ENCODE data around the gene KPNA6.
"Not testable (repeated sequence)": the region's sequence is repeated elsewhere in the genome, so short reads cannot be mapped to it uniquely, and the experiment has no call there.

The KPNA6 gene

GRCh38 chr1:32143302-32143695, 35.4 kb downstream of the KPNA6 start:
- not testable (repeated sequence) for DNase-seq

DNA sequence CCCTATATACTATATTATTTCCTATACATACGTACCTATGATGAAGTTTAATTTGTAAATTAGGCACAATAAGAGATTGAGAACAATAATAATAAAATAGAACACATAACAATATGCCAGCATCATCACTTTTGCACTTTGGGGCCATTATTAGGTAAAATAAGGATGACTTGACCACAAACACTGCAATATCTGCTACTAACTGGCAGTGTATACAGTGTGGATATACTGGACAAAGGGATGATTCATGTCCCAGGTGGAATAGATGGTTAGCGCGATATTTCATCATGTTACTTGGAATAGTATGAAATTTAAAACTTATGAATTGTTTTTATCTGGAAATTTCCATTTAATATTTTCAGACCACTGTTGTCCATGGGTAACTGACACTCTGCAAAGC, 36.2 kb downstream of the KPNA6 start:
- DNase-seq, result no peak

GRCh38 chr1:32147799-32148198, 39.9 kb downstream of the KPNA6 start:
- not testable (repeated sequence) for DNase-seq

DNA sequence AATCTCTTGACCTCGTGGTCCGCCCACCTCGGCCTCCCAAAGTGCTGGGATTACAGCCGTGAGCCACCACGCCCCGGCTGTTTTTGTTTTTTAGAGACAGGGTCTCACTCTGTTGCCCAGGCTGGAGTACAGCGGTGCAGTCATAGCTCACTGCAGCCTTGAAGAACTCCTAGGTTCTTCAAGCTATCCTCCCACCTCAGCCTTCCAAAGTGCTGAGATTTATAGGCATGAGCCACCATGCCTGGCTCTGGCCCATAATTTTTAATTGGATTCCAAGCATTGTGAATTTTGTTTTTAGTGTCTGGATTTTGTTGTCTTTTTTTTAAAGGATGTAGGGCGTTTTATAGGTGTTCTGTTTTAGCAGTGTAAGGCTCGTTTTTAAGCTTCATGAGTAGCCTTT, 43.0 kb downstream of the KPNA6 start:
- DNase-seq, result no peak

- DNase-seq, result no peak
Measured at GRCh38 chr1:32151319-32151787, 43.5 kb downstream of the KPNA6 start.

DNA sequence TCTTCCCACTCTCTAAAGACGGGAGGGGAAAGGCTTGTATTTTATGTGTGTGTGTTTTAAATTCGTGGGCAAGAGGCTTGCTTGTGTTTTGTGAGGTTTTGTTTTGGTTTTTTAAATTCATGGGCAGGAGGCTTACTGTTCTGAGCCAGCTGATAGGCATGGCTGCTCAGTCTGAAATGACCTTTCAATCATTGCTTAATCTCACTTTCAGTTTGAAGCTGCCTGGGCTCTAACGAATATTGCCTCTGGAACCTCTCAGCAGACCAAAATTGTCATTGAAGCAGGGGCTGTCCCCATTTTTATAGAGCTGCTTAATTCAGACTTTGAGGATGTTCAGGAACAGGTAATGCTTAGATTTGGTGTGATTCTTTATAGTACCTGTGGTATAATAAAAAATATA, 51.3 kb downstream of the KPNA6 start:
- no peak for DNase-seq

GRCh38 chr1:32163405-32163804, 55.5 kb downstream of the KPNA6 start:
- no peak for DNase-seq

DNA sequence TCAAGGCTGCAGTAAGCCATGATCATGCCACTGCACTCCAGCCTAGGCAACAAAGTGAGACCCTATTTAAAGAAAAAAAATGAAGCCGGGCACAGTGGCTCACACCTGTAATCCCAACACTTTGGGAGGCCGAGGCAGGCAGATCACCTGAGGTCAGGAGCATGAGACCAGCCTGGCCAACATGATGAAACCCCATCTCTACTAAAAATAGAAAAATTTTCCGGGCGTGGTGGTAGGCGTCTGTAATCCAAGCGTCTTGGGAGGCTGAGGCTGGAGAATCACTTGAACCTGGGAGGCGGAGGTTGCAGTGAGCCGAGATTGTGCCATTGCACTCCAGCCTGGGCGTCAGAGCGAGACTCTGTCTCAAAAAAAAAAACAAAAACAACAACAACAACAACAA, 57.8 kb downstream of the KPNA6 start:
- DNase-seq, result not testable (repeated sequence)

DNA sequence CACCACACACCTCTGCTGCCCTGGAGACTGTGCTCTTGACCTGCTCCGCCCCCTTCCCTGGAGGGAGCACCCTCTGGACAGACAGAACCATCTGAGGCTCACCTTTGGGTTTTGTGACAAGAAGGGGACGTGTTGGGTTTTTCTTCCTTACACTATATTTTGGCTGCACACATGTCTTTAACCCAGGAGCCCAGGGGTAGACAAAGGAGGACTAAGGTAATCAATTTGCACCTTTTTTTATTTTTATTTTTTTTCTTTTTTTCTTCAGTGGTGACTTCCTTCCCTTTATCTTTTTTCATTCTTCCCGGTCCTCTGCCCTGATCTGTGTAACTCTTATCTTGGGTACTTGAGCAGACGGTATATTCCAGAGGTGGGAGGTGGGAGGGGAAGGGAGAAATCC, 63.1 kb downstream of the KPNA6 start:
- no peak for DNase-seq

GRCh38 chr1:32172621-32173245, 64.9 kb downstream of the KPNA6 start:
- DNase-seq, result no peak

- DNase-seq, result no peak
Measured at GRCh38 chr1:32178380-32179192, 70.7 kb downstream of the KPNA6 start.

DNA sequence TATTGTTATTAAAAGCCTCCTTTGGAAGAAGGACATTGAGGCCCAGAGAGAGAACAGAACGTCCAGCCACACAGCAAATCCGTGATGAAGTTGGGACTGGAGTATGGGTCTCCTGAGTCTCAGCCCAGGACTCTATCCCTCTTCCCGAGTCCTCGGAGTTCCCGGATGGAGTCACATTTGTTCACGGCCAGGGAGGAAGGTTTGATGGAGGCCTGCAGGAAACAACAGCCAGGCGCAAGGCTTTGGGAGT, 71.3 kb downstream of the KPNA6 start:
- no peak for DNase-seq

DNA sequence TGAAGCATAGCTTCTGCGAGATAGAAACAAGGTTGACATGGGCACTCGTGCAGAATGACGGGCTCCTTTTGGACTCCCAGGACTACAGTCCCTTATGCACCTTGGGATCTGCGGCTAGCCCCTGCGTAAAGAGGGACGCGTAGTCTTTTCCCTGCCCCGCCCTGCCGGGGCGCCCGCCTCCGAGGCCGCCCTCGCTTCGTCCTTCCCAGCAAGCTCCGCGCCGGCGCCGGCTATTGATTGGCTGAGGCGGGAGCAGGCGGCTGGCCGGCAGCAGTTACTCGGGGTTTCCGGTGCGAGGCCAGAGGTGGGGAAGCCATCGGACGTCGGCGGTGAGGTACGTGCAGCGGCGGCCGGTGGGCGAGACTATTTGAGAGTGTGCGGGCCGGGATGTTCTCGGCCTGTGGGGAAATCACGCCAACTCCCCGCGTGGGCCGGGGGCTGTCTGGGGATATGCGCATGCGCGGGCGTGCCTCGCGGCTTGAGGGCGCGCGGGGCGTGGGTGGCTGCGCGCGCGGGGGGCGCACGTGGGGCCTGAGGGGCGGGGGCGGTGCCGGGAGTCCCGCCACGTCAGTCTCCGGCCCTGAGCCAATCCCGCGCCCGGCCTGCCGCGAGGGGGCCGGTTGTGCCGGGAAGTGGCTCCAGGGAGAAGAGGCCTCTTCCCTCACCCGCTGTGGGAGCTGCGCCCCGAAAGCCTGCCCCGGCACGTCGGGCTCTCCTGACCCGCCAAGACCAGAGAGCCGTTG, 71.8 kb downstream of the KPNA6 start, which contains the start of gene TXLNA:
TXLNA (plus strand) TSS at position 233 of the 743 bp plus-strand sequence. CDS start 671 bp downstream, outside the sequence.
- peak; percentile 58 for DNase-seq

- no peak for DNase-seq
Measured at GRCh38 chr1:32180186-32181060, 72.6 kb downstream of the KPNA6 start.

DNA sequence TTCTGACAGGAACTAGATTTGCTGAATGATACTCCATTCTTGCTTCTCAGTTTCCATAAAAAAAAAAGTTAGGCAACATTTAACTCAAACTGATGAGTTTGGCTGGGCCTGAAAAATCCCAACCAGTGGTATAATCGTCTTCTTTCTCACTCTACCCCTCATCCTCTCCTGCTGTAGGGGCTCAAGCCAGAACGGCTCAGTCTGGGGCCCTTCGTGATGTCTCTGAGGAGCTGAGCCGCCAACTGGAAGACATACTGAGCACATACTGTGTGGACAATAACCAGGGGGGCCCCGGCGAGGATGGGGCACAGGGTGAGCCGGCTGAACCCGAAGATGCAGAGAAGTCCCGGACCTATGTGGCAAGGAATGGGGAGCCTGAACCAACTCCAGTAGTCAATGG, 73.2 kb downstream of the KPNA6 start:
- DNase-seq, result no peak

- no peak for DNase-seq
Measured at GRCh38 chr1:32181563-32181962, 73.7 kb downstream of the KPNA6 start.

- DNase-seq, result no peak
Measured at GRCh38 chr1:32182060-32182459, 74.2 kb downstream of the KPNA6 start.

GRCh38 chr1:32184650-32185049, 76.8 kb downstream of the KPNA6 start:
- no peak for DNase-seq

- DNase-seq, result no peak
Measured at GRCh38 chr1:32186077-32186476, 78.2 kb downstream of the KPNA6 start.

- no peak for DNase-seq
Measured at GRCh38 chr1:32186491-32186890, 78.6 kb downstream of the KPNA6 start.

DNA sequence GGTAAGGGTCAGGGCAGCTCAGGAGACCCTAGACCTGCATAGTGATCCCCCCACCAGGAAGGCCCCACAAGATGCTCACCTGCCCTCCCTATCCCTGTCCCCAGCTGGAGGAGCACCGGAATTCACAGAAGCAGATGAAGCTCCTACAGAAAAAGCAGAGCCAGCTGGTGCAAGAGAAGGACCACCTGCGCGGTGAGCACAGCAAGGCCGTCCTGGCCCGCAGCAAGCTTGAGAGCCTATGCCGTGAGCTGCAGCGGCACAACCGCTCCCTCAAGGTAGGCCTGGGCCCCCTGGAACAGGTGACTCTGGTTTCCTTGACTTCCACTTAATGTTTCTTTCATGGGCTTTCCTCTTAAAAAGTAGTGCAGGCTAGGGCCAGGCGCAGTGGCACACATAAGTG, 80.0 kb downstream of the KPNA6 start:
- DNase-seq, result no peak

DNA sequence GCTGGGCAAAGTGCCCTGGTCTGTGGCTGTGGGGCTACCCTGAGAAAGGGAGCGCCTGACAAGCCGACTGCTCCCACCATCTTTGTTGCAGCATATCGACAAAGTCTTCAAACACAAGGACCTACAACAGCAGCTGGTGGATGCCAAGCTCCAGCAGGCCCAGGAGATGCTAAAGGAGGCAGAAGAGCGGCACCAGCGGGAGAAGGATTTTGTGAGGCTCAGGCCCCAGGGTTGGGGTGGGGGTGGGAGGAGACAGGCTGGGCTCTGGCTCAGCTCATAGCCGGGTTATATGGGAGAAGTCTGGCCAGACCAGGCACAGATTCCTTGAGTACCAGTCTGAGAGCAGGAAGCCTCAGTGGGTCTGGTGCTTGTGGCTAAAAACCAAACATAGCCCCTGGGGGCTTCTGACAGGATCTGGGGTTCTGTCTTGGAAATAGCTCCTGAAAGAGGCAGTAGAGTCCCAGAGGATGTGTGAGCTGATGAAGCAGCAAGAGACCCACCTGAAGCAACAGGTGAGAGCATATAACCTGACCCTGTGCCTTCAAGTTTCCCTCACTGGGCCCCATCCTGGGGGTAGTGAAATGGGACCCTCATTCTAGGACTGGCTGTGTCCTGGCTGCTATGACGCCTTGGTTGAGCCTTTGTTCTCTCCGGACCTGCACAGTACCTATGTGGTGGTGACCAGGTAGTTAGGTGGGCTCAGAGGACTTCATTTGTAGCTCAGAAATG, 84.5 kb downstream of the KPNA6 start:
- no peak for DNase-seq
